ENCODE measurements around the gene CD300H.

- TF ChIP-seq CTCF (conservative IDR thresholded peaks at IDR 0.05; ENCODE audit: low read length) (no peak), EZH2phosphoT487 (IDR thresholded peaks at IDR 0.05; ENCODE audit: borderline replicate concordance) (no peak)
Observed at GRCh38 chr17:74527756-74528155, 39.6 kb downstream of the CD300H start.

Measured in Loucy (cell line).